ENCODE data around the gene COLEC11.
"Not testable (repeated sequence)": the region's sequence is repeated elsewhere in the genome, so short reads cannot be mapped to it uniquely, and the experiment has no call there.

COLEC11 gene

GRCh38 chr2:3633089-3633981, 38.4 kb downstream of the COLEC11 start:
- TF ChIP-seq CTCF (IDR thresholded peaks at IDR 0.05; ENCODE audit: control insufficient read depth, extremely low read depth, insufficient read depth): no peak
- H3K4me3 ChIP-seq (ENCODE audit: low read depth, low read length): no peak overlapping the region
- no peak for DNase-seq (ENCODE audit: low read depth)

- no peak for DNase-seq (ENCODE audit: low read depth)
- TF ChIP-seq CTCF (IDR thresholded peaks at IDR 0.05; ENCODE audit: control insufficient read depth, extremely low read depth, insufficient read depth): no peak
- H3K4me3 ChIP-seq (ENCODE audit: low read depth, low read length): no peak overlapping the region
These were observed 39.2 kb downstream of the COLEC11 start for GRCh38 chr2:3633982-3634595.

GRCh38 chr2:3634596-3635121, 39.7 kb downstream of the COLEC11 start:
- no peak for TF ChIP-seq CTCF (IDR thresholded peaks at IDR 0.05; ENCODE audit: control insufficient read depth, extremely low read depth, insufficient read depth)
- no peak overlapping the region for H3K4me3 ChIP-seq (ENCODE audit: low read depth, low read length)
- no peak for DNase-seq (ENCODE audit: low read depth)

- no peak overlapping the region for H3K4me3 ChIP-seq (ENCODE audit: low read depth, low read length)
- no peak for TF ChIP-seq CTCF (IDR thresholded peaks at IDR 0.05; ENCODE audit: control insufficient read depth, extremely low read depth, insufficient read depth)
- no peak for DNase-seq (ENCODE audit: low read depth)
These were observed 40.5 kb downstream of the COLEC11 start for GRCh38 chr2:3635171-3635974.

GRCh38 chr2:3635975-3636327, 41.0 kb downstream of the COLEC11 start:
- H3K4me3 ChIP-seq (ENCODE audit: low read depth, low read length); DNase-seq (ENCODE audit: low read depth): not testable (repeated sequence)

- H3K4me3 ChIP-seq (ENCODE audit: low read depth, low read length): no peak overlapping the region
- DNase-seq (ENCODE audit: low read depth): no peak
- no peak for TF ChIP-seq CTCF (IDR thresholded peaks at IDR 0.05; ENCODE audit: control insufficient read depth, extremely low read depth, insufficient read depth)
These were observed 41.8 kb downstream of the COLEC11 start for GRCh38 chr2:3636586-3637310.
